Measurements from ENCODE around the gene CCDC68.

The CCDC68 gene

GRCh38 chr18:54914816-54915215 is 44.4 kb downstream of the CCDC68 start:
- DNase-seq, result no peak

- no peak for DNase-seq
Measured at GRCh38 chr18:54911551-54911950, 47.7 kb downstream of the CCDC68 start.

GRCh38 chr18:54910161-54910919 is 48.9 kb downstream of the CCDC68 start:
- DNase-seq, result no peak

- no peak for DNase-seq
Measured at GRCh38 chr18:54909538-54909937, 49.7 kb downstream of the CCDC68 start.

- no peak for DNase-seq
Measured at GRCh38 chr18:54906331-54907185, 52.7 kb downstream of the CCDC68 start.

- no peak for DNase-seq
Measured at GRCh38 chr18:54905629-54906028, 53.6 kb downstream of the CCDC68 start.

- no peak for DNase-seq
Measured at GRCh38 chr18:54904581-54904980, 54.7 kb downstream of the CCDC68 start.

- DNase-seq, result no peak
Measured at GRCh38 chr18:54900290-54900689, 59.0 kb downstream of the CCDC68 start.

GRCh38 chr18:54899500-54899899 is 59.8 kb downstream of the CCDC68 start:
- no peak for DNase-seq

GRCh38 chr18:54888933-54889332 is 70.3 kb downstream of the CCDC68 start:
- no peak for DNase-seq

GRCh38 chr18:54888378-54888777 is 70.9 kb downstream of the CCDC68 start:
- DNase-seq, result no peak

- no peak for DNase-seq
Measured at GRCh38 chr18:54883816-54884604, 75.3 kb downstream of the CCDC68 start.

GRCh38 chr18:54882318-54882717 is 76.9 kb downstream of the CCDC68 start:
- no peak for DNase-seq

GRCh38 chr18:54881229-54881768 is 78.0 kb downstream of the CCDC68 start:
- DNase-seq, result no peak

- DNase-seq, result peak; percentile 89
Measured at GRCh38 chr18:54880395-54881105, 78.7 kb downstream of the CCDC68 start.

GRCh38 chr18:54879691-54880090 is 79.6 kb downstream of the CCDC68 start:
- DNase-seq, result no peak

- peak; percentile 32 for DNase-seq
Measured at GRCh38 chr18:54878659-54879358, 80.5 kb downstream of the CCDC68 start.

GRCh38 chr18:54878159-54878622 is 81.1 kb downstream of the CCDC68 start:
- DNase-seq, result peak; percentile 25

- no peak for DNase-seq
Measured at GRCh38 chr18:54877076-54877475, 82.2 kb downstream of the CCDC68 start.

GRCh38 chr18:54875063-54875462 is 84.2 kb downstream of the CCDC68 start:
- DNase-seq, result no peak

- no peak for DNase-seq
Measured at GRCh38 chr18:54873884-54874255, 85.4 kb downstream of the CCDC68 start.

- no peak for DNase-seq
Measured at GRCh38 chr18:54872681-54873080, 86.6 kb downstream of the CCDC68 start.
